Loucy (cell line): ENCODE results near the gene KLF13.

ENCODE experiments used
- H2AFZ ChIP-seq: fragments of 200-600 bp; sonication (generic); 2 replicates; pipeline ENCODE4 v1.6.0; 2016; ENCODE audit warnings: antibody characterized with exemption, mild to moderate bottlenecking, low read length, moderate library complexity
- H3F3A ChIP-seq: fragments of 200-600 bp; 2 replicates; pipeline ENCODE4 v1.6.0; 2016; ENCODE audit warnings: antibody characterized with exemption, low read depth, mild to moderate bottlenecking
- H3K27me3 ChIP-seq: fragments of 200-600 bp; sonication (generic); 2 replicates; pipeline ENCODE4 v1.6.1; 2014; ENCODE audit warnings: low read length, mild to moderate bottlenecking; ENCODE audit not compliant: insufficient read depth, poor library complexity, severe bottlenecking
- H3K36me3 ChIP-seq: fragments of 200-600 bp; sonication (generic); 2 replicates; pipeline ENCODE4 v1.6.1; 2016; ENCODE audit warnings: low read length; ENCODE audit not compliant: insufficient read depth
- H3K4me1 ChIP-seq: fragments of 200-600 bp; sonication (generic); 2 replicates; pipeline ENCODE4 v1.5.1; 2014; ENCODE audit warnings: low read length, mild to moderate bottlenecking; ENCODE audit not compliant: insufficient read depth, poor library complexity, severe bottlenecking
- H3K4me2 ChIP-seq: fragments of 200-600 bp; sonication (generic); 2 replicates; pipeline ENCODE4 v1.6.0; 2014; ENCODE audit warnings: antibody characterized with exemption, low read length, low read depth, mild to moderate bottlenecking; ENCODE audit not compliant: poor library complexity, severe bottlenecking
- H3K4me3 ChIP-seq: fragments of 200-600 bp; sonication (generic); 2 replicates; pipeline ENCODE4 v1.5.1; 2014; ENCODE audit warnings: low read length, mild to moderate bottlenecking, mixed read lengths; ENCODE audit not compliant: poor library complexity, severe bottlenecking
- H3K79me2 ChIP-seq: fragments of 200-600 bp; sonication (generic); 2 replicates; pipeline ENCODE4 v1.6.1; 2014; ENCODE audit warnings: low read length; ENCODE audit not compliant: insufficient read depth
- H3K9ac ChIP-seq: fragments of 200-600 bp; sonication (generic); 2 replicates; pipeline ENCODE4 v1.6.0; 2014; ENCODE audit warnings: mild to moderate bottlenecking, low read depth, low read length, moderate library complexity; ENCODE audit not compliant: poor library complexity, severe bottlenecking
- H3K9me2 ChIP-seq: fragments of 200-600 bp; sonication (generic); replicated peaks from 2 replicates; pipeline ENCODE4 v1.6.1; 2016; ENCODE audit warnings: low read depth, low read length, mixed read lengths
- H3K9me3 ChIP-seq: fragments of 200-600 bp; sonication (generic); 2 replicates; pipeline ENCODE4 v1.6.1; 2014; ENCODE audit warnings: mild to moderate bottlenecking, antibody characterized with exemption, low read length, low read depth; ENCODE audit not compliant: insufficient read depth
- H4K20me1 ChIP-seq: fragments of 200-600 bp; sonication (generic); 2 replicates; pipeline ENCODE4 v1.6.0; 2014; ENCODE audit warnings: antibody characterized with exemption, low read length, mild to moderate bottlenecking; ENCODE audit not compliant: insufficient read depth, poor library complexity, severe bottlenecking
- CTCF ChIP-seq: fragments of 200-600 bp; sonication (generic); conservative IDR thresholded peaks from 2 replicates; pipeline ENCODE4 v1.5.1; 2014; ENCODE audit warnings: mild to moderate bottlenecking, antibody characterized with exemption, low read length
- EZH2phosphoT487 ChIP-seq: fragments of 200-600 bp; IDR thresholded peaks from 2 replicates; pipeline ENCODE4 v1.6.1; 2018; ENCODE audit warnings: antibody characterized with exemption, mild to moderate bottlenecking, moderate library complexity, borderline replicate concordance

Gene KLF13

GRCh38 chr15:31278544-31279220 is 48.0 kb upstream of the KLF13 start:
- H2AFZ ChIP-seq, result no peak overlapping the region
- H3K79me2 ChIP-seq, result no peaks in the 10 kb centered on the region
- no peaks in the 10 kb centered on the region for H3K9me2 ChIP-seq
- TF ChIP-seq CTCF (no peak), EZH2phosphoT487 (no peak)
- H3K36me3 ChIP-seq, result no peaks in the 10 kb centered on the region
- no peaks in the 10 kb centered on the region for H4K20me1 ChIP-seq
- H3K27me3 ChIP-seq, result no peaks in the 10 kb centered on the region
- no peak overlapping the region for H3K9ac ChIP-seq
- no peaks in the 10 kb centered on the region for H3F3A ChIP-seq
- H3K9me3 ChIP-seq, result no peaks in the 10 kb centered on the region
- H3K4me3 ChIP-seq, result no peak overlapping the region
- peaks cover 5% of the 10 kb centered on the region for H3K4me1 ChIP-seq
- H3K4me2 ChIP-seq, result no peak overlapping the region

GRCh38 chr15:31279221-31280045 is 47.2 kb upstream of the KLF13 start:
- TF ChIP-seq EZH2phosphoT487 (no peak), CTCF (no peak)
- Histone ChIP-seq H3K9ac (no peak overlapping the region), H3K4me3 (no peak overlapping the region), H3K27me3 (no peaks in the 10 kb centered on the region), H3K36me3 (no peaks in the 10 kb centered on the region), H3K9me2 (no peaks in the 10 kb centered on the region), H2AFZ (no peak overlapping the region), H3F3A (no peaks in the 10 kb centered on the region), H3K79me2 (no peaks in the 10 kb centered on the region), H3K9me3 (no peaks in the 10 kb centered on the region), H4K20me1 (no peaks in the 10 kb centered on the region), H3K4me1 (peaks cover 5% of the 10 kb centered on the region), H3K4me2 (no peak overlapping the region)

DNA sequence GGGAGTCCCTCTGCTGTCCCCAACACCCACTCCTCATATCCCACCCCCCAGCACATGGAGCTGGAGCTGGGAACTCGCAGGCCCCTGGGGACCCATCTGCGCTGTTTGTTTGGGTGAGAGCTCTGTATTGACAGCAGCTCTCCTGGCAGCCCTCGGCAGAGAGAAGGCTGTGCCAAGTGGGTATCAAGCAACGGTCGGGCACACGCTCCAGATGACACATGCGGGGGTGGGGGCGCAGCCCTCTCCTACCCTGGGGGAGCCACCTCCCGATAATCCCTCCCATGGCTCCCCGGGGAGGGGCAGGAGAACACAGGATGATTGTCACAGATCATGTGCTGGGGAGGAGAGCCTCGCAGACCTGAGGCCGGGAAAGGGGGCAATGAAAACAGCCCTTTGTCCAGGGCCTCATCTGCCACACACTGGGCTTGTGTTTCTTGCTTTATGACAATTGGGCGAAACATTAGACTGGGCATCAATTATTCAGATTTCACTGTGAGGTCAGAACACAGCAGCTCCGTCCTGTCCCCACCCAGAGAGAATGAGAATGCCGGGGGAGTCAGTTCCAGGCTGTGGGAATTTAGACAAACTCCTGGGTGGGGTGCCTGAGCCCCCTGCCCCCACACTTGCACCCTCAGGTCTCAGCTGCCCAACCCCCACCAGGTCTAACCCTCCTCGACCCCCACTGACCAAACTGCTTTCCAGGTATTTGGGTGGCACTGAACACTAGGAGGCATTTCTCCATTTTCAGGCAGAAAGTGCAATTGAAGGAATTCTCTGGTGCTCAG is 46.4 kb upstream of the KLF13 start:
- H3K9me2 ChIP-seq, result no peaks in the 10 kb centered on the region
- H3K79me2 ChIP-seq, result no peaks in the 10 kb centered on the region
- no peaks in the 10 kb centered on the region for H3F3A ChIP-seq
- H3K9me3 ChIP-seq, result no peaks in the 10 kb centered on the region
- H3K4me1 ChIP-seq, result no peaks in the 10 kb centered on the region
- no peaks in the 10 kb centered on the region for H3K36me3 ChIP-seq
- no peak overlapping the region for H3K4me3 ChIP-seq
- no peak overlapping the region for H3K4me2 ChIP-seq
- no peaks in the 10 kb centered on the region for H3K27me3 ChIP-seq
- no peak overlapping the region for H2AFZ ChIP-seq
- H3K9ac ChIP-seq, result no peak overlapping the region
- TF ChIP-seq CTCF (no peak), EZH2phosphoT487 (no peak)
- H4K20me1 ChIP-seq, result no peaks in the 10 kb centered on the region
